ENCODE measurements around the gene LIPM. TPM values are rescaled to one million over a fixed set of nuclear protein-coding genes. Genes with fewer than 3 reads are reported as not detected.

The LIPM gene
- total RNA-seq, 4 donors from 2014 or later = 16.7 to 34.9 (median 29.4) TPM

DNA sequence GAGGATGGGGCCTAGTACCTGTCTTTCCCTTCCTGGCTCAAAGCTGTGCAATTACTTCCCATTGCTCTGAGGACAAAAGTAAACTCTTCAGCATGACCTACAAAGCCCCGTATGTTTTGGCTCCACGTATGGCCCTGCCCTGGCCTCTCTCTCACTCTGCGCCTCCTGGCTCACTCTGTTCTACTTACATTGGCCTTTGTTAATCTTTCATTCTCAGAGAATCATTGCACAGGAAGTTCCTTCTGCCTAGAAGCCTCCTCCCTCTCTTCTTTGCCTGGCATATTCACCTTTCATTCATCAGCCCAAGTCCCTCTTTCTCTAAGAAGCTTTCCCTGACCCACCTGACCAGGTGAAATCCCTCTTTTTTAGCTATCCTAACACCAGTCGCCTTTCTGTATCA, 23.9 kb downstream of the LIPM start:
- H3K4me3 ChIP-seq = no peak overlapping the region
- TF ChIP-seq POLR2AphosphoS5 (IDR thresholded peaks at IDR 0.05) (no peak), CTCF (IDR thresholded peaks at IDR 0.05) (no peak), POLR2A (IDR thresholded peaks at IDR 0.05) (no peak), EP300 (IDR thresholded peaks at IDR 0.05) (no peak)
- H3K27ac ChIP-seq = no peak overlapping the region
- no peaks in the 10 kb centered on the region for H3K9me3 ChIP-seq
- H3K4me1 ChIP-seq = peaks cover 4% of the 10 kb centered on the region
- no peak for DNase-seq (ENCODE audit: low spot score in 2 of 2)
- 70% methylated on average over 4 of the region's 4 CpGs for WGBS
- H3K36me3 ChIP-seq = no peaks in the 10 kb centered on the region
- no peaks in the 10 kb centered on the region for H3K27me3 ChIP-seq

GRCh38 chr10:88827671-88828070, 25.1 kb downstream of the LIPM start:
- DNase-seq (ENCODE audit: low spot score in 2 of 2) = no peak
- H3K4me3 ChIP-seq = no peak overlapping the region
- TF ChIP-seq EP300 (IDR thresholded peaks at IDR 0.05) (no peak), POLR2A (IDR thresholded peaks at IDR 0.05) (no peak), POLR2AphosphoS5 (IDR thresholded peaks at IDR 0.05) (no peak), CTCF (IDR thresholded peaks at IDR 0.05) (no peak)
- no peaks in the 10 kb centered on the region for H3K27me3 ChIP-seq
- peaks cover 5% of the 10 kb centered on the region for H3K4me1 ChIP-seq
- H3K27ac ChIP-seq = no peak overlapping the region
- WGBS = 90% methylated on average over 2 of the region's 2 CpGs
- no peaks in the 10 kb centered on the region for H3K9me3 ChIP-seq
- no peaks in the 10 kb centered on the region for H3K36me3 ChIP-seq

DNA sequence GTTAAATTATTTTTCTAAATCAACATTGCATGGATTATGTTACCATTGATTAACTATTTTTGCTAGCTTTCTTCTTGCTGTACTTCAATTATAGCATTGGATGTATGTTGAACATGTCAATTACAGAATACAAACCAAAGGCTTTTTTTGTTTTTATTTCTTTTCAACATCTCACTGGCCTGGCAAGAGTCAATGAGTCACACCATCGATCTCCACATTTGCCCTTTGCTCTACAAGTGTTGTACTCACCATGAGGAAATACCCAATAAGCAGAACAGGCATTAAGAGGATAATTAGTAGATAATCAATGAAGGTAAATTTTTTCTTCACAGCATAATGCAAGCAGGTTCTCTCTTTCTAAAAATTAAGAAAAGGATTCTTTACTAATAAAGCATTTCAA, 25.8 kb downstream of the LIPM start:
- Histone ChIP-seq H3K4me3 (no peak overlapping the region), H3K27ac (no peak overlapping the region), H3K4me1 (peaks cover 5% of the 10 kb centered on the region), H3K9me3 (no peaks in the 10 kb centered on the region), H3K27me3 (no peaks in the 10 kb centered on the region), H3K36me3 (no peaks in the 10 kb centered on the region)
- TF ChIP-seq CTCF (IDR thresholded peaks at IDR 0.05) (no peak), EP300 (IDR thresholded peaks at IDR 0.05) (no peak), POLR2AphosphoS5 (IDR thresholded peaks at IDR 0.05) (no peak), POLR2A (IDR thresholded peaks at IDR 0.05) (no peak)
- 57% methylated on average over 1 of the region's 1 CpG for WGBS
- no peak for DNase-seq (ENCODE audit: low spot score in 2 of 2)

DNA sequence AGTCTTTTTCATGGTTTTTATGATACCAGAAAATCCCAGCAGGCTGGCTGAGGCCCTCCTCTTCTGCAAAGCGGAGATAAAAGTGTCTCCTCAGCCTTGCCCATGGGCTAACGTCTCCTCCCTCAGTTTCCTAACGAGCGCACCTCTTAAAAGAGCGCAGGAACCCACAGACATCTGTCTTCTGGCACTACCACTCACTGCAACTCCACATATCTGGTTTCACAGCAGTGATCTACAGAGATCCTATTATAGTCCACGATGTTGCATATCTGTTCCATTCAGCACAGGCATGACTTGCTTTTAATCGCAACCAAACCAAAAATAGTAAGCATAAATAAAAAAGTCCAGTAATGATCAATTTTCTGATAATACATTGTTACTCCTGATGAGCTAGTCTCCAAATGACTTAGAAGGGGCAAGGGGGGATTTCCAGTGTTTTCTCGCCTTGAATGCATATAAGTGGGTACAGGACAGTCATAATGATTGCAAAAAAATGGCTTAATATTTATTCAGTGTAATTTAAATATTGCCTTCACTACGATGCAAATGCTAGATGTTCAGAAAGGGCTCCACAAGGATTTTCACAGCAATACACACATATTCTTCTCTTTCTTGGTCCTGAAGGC, 28.2 kb downstream of the LIPM start:
- WGBS = 87% methylated on average over 9 of the region's 9 CpGs
- H3K9me3 ChIP-seq = no peaks in the 10 kb centered on the region
- no peak overlapping the region for H3K27ac ChIP-seq
- TF ChIP-seq CTCF (IDR thresholded peaks at IDR 0.05) = no peak
- no peak for TF ChIP-seq POLR2AphosphoS5 (IDR thresholded peaks at IDR 0.05)
- no peak for TF ChIP-seq EP300 (IDR thresholded peaks at IDR 0.05)
- no peak for TF ChIP-seq POLR2A (IDR thresholded peaks at IDR 0.05)
- no peaks in the 10 kb centered on the region for H3K27me3 ChIP-seq
- no peaks in the 10 kb centered on the region for H3K36me3 ChIP-seq
- H3K4me1 ChIP-seq = peaks cover 8% of the 10 kb centered on the region
- no peak for DNase-seq (ENCODE audit: low spot score in 2 of 2)
- H3K4me3 ChIP-seq = no peak overlapping the region

- no peaks in the 10 kb centered on the region for H3K9me3 ChIP-seq
- 44% methylated on average over 8 of the region's 8 CpGs for whole genome bisulfite sequencing
- no peak overlapping the region for H3K27ac ChIP-seq
- DNase-seq (ENCODE audit: low spot score in 2 of 2) = no peak
- no peak overlapping the region for H3K4me3 ChIP-seq
- H3K4me1 ChIP-seq = peaks cover 16% of the 10 kb centered on the region
- no peaks in the 10 kb centered on the region for H3K27me3 ChIP-seq
- no peaks in the 10 kb centered on the region for H3K36me3 ChIP-seq
- TF ChIP-seq EP300 (IDR thresholded peaks at IDR 0.05) = no peak
- TF ChIP-seq POLR2AphosphoS5 (IDR thresholded peaks at IDR 0.05) = no peak
- TF ChIP-seq CTCF (IDR thresholded peaks at IDR 0.05) = no peak
- no peak for TF ChIP-seq POLR2A (IDR thresholded peaks at IDR 0.05)
Measured at GRCh38 chr10:88831709-88832108, 29.2 kb downstream of the LIPM start.

Measured in suprapubic skin (tissue), 4 donors.